ENCODE data around the gene SLC11A2. TPM values are rescaled to one million over a fixed set of nuclear protein-coding genes. Genes with fewer than 3 reads are reported as not detected.
A peak's percentile ranks its signal among the peaks of the same experiment; 100 is the strongest.

The SLC11A2 gene
- 38.2 and 47.4 TPM in 2 replicates for total RNA-seq (2014; rRNA removed; shearing (Covaris generic); ENCODE audit: low replicate concordance)

DNA sequence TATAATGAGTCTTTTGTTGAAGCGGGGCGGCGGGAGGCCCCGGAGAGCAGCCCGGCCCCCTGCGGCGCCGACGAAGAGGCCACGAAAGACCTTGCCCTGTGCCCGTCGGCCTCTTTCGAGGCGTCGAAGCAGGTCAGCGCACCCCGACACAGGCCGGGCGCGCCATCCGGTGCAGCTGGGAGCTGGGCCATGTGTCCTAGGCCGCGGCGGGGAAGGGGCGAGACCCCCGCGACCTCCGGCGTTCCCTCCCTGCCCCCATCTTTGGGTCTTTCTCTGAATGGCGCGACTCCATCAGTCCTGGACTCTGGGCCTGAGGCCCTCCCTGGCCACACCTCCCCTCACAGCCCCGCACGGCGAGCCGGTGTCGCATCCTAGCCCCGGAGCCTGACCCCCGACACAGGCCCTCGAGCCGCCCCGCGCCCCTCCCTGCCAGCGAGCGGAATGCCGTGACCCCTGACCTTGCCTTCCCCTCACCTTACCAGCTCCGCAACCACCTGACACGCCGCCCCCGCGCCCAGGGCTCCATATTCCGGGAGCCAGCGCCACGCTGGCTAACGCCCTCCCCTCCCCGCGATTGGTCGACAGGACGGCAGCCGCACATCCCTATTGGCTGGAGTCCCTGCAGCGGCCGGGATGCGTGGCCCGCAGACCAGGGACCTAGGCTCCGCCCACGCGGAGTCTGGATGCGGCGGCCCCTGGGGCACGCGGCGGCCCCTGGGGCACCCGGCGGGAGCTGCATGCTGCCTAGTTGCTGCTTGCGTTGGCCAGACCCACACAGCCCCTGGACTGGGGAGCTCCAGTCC is at the start of gene SLC11A2:
Gene SLC11A2, minus strand, starts transcription at position 549 of the 803 bp plus-strand sequence. CDS start 15,656 bp downstream, outside the sequence.
- H3K4me1 ChIP-seq (ENCODE audit: low read length) = peaks cover 59% of the 10 kb centered on the region
- H4K20me1 ChIP-seq (ENCODE audit: insufficient read depth, low read depth, low read length) = no peaks in the 10 kb centered on the region
- peak within 1 kb of the TSS; percentile 83 for H3K9ac ChIP-seq (ENCODE audit: low read length)
- H3K36me3 ChIP-seq (ENCODE audit: insufficient read depth, low read length) = no peaks in the 10 kb centered on the region
- no peaks in the 10 kb centered on the region for H3K9me2 ChIP-seq (replicated peaks; ENCODE audit: insufficient read depth, low read length)
- peaks cover 50% of the 10 kb centered on the region for H3K79me2 ChIP-seq (ENCODE audit: low read length)
- H3K27ac ChIP-seq (ENCODE audit: low read length) = peak within 1 kb of the TSS; percentile 64
- H3K4me2 ChIP-seq (ENCODE audit: low read depth, low read length, poor library complexity, severe bottlenecking) = peak within 1 kb of the TSS; percentile 97
- no peaks in the 10 kb centered on the region for H3K9me3 ChIP-seq (ENCODE audit: low read length)
- H3K27me3 ChIP-seq (ENCODE audit: low read length) = no peaks in the 10 kb centered on the region
- H3K4me3 ChIP-seq (ENCODE audit: low read length) = peak within 1 kb of the TSS; percentile 88
- peak within 1 kb of the TSS; percentile 49 for H2AFZ ChIP-seq (ENCODE audit: low read length)
- DNase-seq = peak; percentile 96

DNA sequence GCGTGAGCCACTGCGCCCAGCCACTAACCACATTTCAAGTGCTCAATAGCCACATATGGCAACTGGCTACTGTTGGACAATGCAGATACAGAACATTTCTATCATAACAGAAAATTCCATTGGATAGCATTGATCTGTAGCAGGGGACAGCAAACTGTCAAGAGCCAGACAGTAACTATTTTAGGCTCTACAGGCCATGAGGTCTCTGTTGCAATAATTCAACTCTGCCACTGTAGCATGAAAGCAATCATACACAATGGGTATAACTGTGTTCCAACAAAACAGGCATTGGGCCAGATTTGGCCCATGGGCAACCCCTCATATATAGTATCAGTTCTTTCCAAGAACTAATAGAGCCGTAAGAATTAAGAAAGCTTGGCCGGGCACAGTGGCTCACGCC is 49.2 kb upstream of the SLC11A2 start:
- H4K20me1 ChIP-seq (ENCODE audit: insufficient read depth, low read depth, low read length) = no peaks in the 10 kb centered on the region

DNA sequence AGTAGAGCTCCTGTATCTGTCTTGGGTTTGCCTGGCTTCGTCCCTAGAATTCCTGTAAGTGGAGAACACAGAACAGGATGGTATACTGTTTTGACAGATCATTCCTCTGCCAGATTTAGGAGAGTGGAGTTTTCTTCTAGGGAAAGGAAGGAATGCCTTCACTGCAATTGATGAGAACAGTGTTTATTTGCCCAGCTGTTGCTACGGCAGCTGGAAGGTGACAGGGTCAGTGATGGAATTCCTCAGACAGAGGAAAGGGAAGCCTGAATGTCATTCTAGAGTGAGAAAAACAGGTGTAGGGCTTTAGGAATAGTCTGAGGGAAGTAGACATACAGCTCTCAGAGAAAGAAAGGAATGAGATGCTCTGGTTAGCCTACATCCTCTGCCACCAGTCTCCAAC is 45.5 kb upstream of the SLC11A2 start:
- Histone ChIP-seq H3K9me3 (ENCODE audit: low read length) (no peaks in the 10 kb centered on the region), H2AFZ (ENCODE audit: low read length) (no peak overlapping the region), H3K9me2 (replicated peaks; ENCODE audit: insufficient read depth, low read length) (no peaks in the 10 kb centered on the region), H4K20me1 (ENCODE audit: insufficient read depth, low read depth, low read length) (no peaks in the 10 kb centered on the region), H3K9ac (ENCODE audit: low read length) (no peak overlapping the region), H3K4me1 (ENCODE audit: low read length) (no peaks in the 10 kb centered on the region), H3K79me2 (ENCODE audit: low read length) (peaks cover 5% of the 10 kb centered on the region), H3K27ac (ENCODE audit: low read length) (no peak overlapping the region), H3K36me3 (ENCODE audit: insufficient read depth, low read length) (peaks cover 3% of the 10 kb centered on the region; the same call in 1 of the 2 replicates), H3K4me2 (ENCODE audit: low read depth, low read length, poor library complexity, severe bottlenecking) (no peak overlapping the region), H3K4me3 (ENCODE audit: low read length) (no peak overlapping the region), H3K27me3 (ENCODE audit: low read length) (no peaks in the 10 kb centered on the region)
- DNase-seq = no peak

More for the DNA sequence above, 49.2 kb upstream of the SLC11A2 start:
- Histone ChIP-seq H3K27me3 (ENCODE audit: low read length) (no peaks in the 10 kb centered on the region), H3K4me2 (ENCODE audit: low read depth, low read length, poor library complexity, severe bottlenecking) (no peak overlapping the region), H3K4me1 (ENCODE audit: low read length) (no peaks in the 10 kb centered on the region), H3K9me3 (ENCODE audit: low read length) (no peaks in the 10 kb centered on the region), H3K9ac (ENCODE audit: low read length) (no peak overlapping the region), H2AFZ (ENCODE audit: low read length) (no peak overlapping the region), H3K27ac (ENCODE audit: low read length) (no peak overlapping the region), H3K79me2 (ENCODE audit: low read length) (peaks cover 25% of the 10 kb centered on the region), H3K4me3 (ENCODE audit: low read length) (no peak overlapping the region), H3K36me3 (ENCODE audit: insufficient read depth, low read length) (peaks cover 3% of the 10 kb centered on the region; the same call in 1 of the 2 replicates), H3K9me2 (replicated peaks; ENCODE audit: insufficient read depth, low read length) (no peaks in the 10 kb centered on the region)
- DNase-seq = no peak

DNA sequence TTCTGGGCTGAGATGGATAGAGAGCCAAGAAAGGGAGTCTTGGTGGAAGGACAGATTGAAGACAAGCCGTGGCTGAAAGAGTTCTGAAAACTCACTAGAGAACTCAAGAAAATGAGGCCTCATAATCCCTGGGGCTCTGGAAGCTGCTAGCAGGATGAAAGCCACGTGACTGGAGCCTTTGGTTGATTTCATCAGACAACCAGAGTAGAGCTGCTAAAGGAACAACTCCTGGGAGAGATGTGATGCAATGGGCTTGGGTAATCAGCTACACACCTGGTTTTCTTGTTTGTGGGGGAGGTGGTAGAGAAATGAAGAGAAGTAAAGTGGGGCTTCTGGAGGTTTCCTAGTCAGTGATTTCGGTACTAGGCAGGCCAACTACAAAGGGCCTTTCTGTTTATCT is 43.8 kb upstream of the SLC11A2 start:
- DNase-seq = no peak
- H3K27me3 ChIP-seq (ENCODE audit: low read length) = no peaks in the 10 kb centered on the region
- no peak overlapping the region for H3K27ac ChIP-seq (ENCODE audit: low read length)
- no peak overlapping the region for H2AFZ ChIP-seq (ENCODE audit: low read length)
- no peak overlapping the region for H3K9ac ChIP-seq (ENCODE audit: low read length)
- H3K4me2 ChIP-seq (ENCODE audit: low read depth, low read length, poor library complexity, severe bottlenecking) = no peak overlapping the region
- H3K9me3 ChIP-seq (ENCODE audit: low read length) = no peaks in the 10 kb centered on the region
- no peaks in the 10 kb centered on the region for H4K20me1 ChIP-seq (ENCODE audit: insufficient read depth, low read depth, low read length)
- no peaks in the 10 kb centered on the region for H3K9me2 ChIP-seq (replicated peaks; ENCODE audit: insufficient read depth, low read length)
- H3K4me3 ChIP-seq (ENCODE audit: low read length) = no peak overlapping the region
- H3K4me1 ChIP-seq (ENCODE audit: low read length) = no peaks in the 10 kb centered on the region
- H3K36me3 ChIP-seq (ENCODE audit: insufficient read depth, low read length) = peaks cover 3% of the 10 kb centered on the region; the same call in 1 of the 2 replicates
- H3K79me2 ChIP-seq (ENCODE audit: low read length) = no peaks in the 10 kb centered on the region

DNA sequence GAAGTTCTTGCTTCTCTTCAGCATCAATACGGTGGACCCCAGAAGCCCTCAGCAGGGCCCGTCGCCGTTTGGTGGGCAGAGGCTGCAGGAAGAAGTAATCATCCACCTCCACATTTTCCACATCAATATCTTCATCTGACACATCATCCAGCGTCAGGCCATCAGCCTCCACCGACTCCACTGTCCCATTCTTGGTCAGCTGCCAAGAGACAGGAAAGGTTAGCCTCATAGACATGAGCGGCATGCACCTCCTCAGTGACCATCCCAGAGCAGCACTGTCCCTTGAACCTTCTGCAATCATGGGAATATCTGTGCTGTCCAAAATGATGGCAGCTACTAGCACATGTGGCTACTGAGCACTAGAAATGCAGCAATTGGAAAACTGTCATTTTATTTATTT is 41.6 kb upstream of the SLC11A2 start:
- Histone ChIP-seq H3K4me3 (ENCODE audit: low read length) (no peak overlapping the region), H4K20me1 (ENCODE audit: insufficient read depth, low read depth, low read length) (no peaks in the 10 kb centered on the region), H3K4me2 (ENCODE audit: low read depth, low read length, poor library complexity, severe bottlenecking) (no peak overlapping the region), H2AFZ (ENCODE audit: low read length) (no peak overlapping the region), H3K27me3 (ENCODE audit: low read length) (no peaks in the 10 kb centered on the region), H3K4me1 (ENCODE audit: low read length) (no peaks in the 10 kb centered on the region), H3K79me2 (ENCODE audit: low read length) (no peaks in the 10 kb centered on the region), H3K9ac (ENCODE audit: low read length) (no peak overlapping the region), H3K9me3 (ENCODE audit: low read length) (no peaks in the 10 kb centered on the region), H3K9me2 (replicated peaks; ENCODE audit: insufficient read depth, low read length) (no peaks in the 10 kb centered on the region), H3K27ac (ENCODE audit: low read length) (no peak overlapping the region), H3K36me3 (ENCODE audit: insufficient read depth, low read length) (peaks cover 4% of the 10 kb centered on the region; the same call in 1 of the 2 replicates)
- DNase-seq = no peak

DNA sequence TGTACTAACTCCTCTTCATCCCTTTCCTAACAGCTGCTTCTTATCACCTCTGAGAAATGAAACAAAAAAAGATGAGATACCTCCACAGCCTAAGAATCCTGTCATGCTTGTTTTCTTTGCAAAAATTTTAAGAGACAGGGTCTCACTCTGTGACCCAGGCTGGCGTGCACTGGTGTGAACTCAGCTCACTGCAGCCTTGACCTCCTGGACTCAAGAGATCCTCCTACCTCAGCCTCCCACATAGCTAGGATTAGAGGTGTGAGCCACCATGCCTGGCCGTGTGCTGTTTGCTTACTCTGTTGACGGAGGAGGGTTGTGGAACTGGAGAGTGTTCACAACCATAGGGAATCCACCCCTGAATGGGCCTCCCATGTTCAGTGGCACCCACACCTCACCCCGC is 41.0 kb upstream of the SLC11A2 start:
- no peaks in the 10 kb centered on the region for H4K20me1 ChIP-seq (ENCODE audit: insufficient read depth, low read depth, low read length)
- no peaks in the 10 kb centered on the region for H3K9me3 ChIP-seq (ENCODE audit: low read length)
- H2AFZ ChIP-seq (ENCODE audit: low read length) = no peak overlapping the region
- no peaks in the 10 kb centered on the region for H3K4me1 ChIP-seq (ENCODE audit: low read length)
- H3K4me2 ChIP-seq (ENCODE audit: low read depth, low read length, poor library complexity, severe bottlenecking) = no peak overlapping the region
- H3K9me2 ChIP-seq (replicated peaks; ENCODE audit: insufficient read depth, low read length) = no peaks in the 10 kb centered on the region
- H3K4me3 ChIP-seq (ENCODE audit: low read length) = no peak overlapping the region
- DNase-seq = no peak
- no peaks in the 10 kb centered on the region for H3K27me3 ChIP-seq (ENCODE audit: low read length)
- no peaks in the 10 kb centered on the region for H3K79me2 ChIP-seq (ENCODE audit: low read length)
- H3K27ac ChIP-seq (ENCODE audit: low read length) = no peak overlapping the region
- peaks cover 9% of the 10 kb centered on the region; the same call in 1 of the 2 replicates for H3K36me3 ChIP-seq (ENCODE audit: insufficient read depth, low read length)
- H3K9ac ChIP-seq (ENCODE audit: low read length) = no peak overlapping the region

DNA sequence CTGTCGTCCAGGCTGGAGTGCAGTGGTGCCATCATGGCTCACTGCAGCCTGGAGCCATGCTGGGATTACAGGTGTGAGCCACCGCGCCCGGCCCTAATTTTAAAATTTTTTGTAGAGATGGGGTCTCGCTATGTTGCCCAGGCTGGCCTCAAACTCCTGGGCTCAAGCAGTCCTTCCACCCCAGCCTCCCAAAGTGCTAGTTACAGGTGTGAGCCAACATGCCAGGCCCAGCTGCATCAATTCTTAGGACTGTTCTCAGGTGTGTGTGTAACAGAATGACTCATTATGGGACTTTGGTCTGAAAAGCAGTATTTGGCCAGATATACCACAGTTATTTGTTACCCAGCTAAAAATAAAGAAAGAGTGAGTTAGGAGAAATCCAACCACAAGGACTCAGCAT is 39.3 kb upstream of the SLC11A2 start:
- Histone ChIP-seq H3K9ac (ENCODE audit: low read length) (no peak overlapping the region), H3K27ac (ENCODE audit: low read length) (no peak overlapping the region), H3K4me1 (ENCODE audit: low read length) (no peaks in the 10 kb centered on the region), H3K4me3 (ENCODE audit: low read length) (no peak overlapping the region), H3K4me2 (ENCODE audit: low read depth, low read length, poor library complexity, severe bottlenecking) (no peak overlapping the region), H3K79me2 (ENCODE audit: low read length) (no peaks in the 10 kb centered on the region), H2AFZ (ENCODE audit: low read length) (no peak overlapping the region), H3K27me3 (ENCODE audit: low read length) (no peaks in the 10 kb centered on the region), H3K9me2 (replicated peaks; ENCODE audit: insufficient read depth, low read length) (no peaks in the 10 kb centered on the region), H3K9me3 (ENCODE audit: low read length) (no peaks in the 10 kb centered on the region), H3K36me3 (ENCODE audit: insufficient read depth, low read length) (peaks cover 18% of the 10 kb centered on the region; the same call in 1 of the 2 replicates), H4K20me1 (ENCODE audit: insufficient read depth, low read depth, low read length) (no peaks in the 10 kb centered on the region)
- DNase-seq = no peak

DNA sequence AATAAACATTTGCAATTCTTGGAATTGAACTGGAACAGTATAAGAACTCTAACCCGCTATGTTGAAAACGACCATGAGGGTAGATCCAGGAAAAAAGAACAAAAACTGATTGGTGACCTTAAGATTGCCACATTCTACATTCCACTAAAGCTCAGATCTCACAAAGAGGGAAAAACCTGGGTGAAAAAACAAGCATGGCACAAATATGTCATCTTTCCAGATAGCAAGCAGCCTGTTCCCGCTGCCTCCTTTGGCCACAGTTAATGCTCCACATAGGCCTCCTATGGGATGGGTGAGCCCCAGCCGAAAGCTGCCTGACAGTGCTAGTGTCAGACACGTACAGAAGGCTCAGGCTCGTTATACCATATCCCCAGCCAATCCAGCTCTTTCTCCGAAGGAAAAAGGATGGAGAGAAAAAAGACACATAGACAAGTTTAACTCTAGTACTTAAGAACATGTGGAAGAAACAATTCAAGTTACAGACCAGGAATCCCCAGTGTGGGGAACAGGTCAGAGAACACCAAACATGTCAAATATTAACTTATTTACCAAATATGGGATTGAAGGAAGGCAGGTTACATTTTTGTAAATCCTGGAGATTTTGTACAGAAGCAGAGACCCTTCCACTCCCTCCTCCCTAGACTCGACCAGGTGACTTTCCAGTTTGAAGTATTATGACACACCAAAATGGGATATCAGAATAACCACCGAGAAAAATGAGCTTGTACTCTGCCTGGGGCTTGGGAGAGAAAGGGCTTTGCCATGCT is 36.6 kb upstream of the SLC11A2 start:
- Histone ChIP-seq H3K4me1 (ENCODE audit: low read length) (no peaks in the 10 kb centered on the region), H3K36me3 (ENCODE audit: insufficient read depth, low read length) (peaks cover 21% of the 10 kb centered on the region; the same call in 1 of the 2 replicates), H3K4me2 (ENCODE audit: low read depth, low read length, poor library complexity, severe bottlenecking) (no peak overlapping the region), H3K27ac (ENCODE audit: low read length) (no peak overlapping the region), H3K9ac (ENCODE audit: low read length) (no peak overlapping the region), H4K20me1 (ENCODE audit: insufficient read depth, low read depth, low read length) (no peaks in the 10 kb centered on the region), H3K9me2 (replicated peaks; ENCODE audit: insufficient read depth, low read length) (no peaks in the 10 kb centered on the region), H3K9me3 (ENCODE audit: low read length) (no peaks in the 10 kb centered on the region), H3K27me3 (ENCODE audit: low read length) (no peaks in the 10 kb centered on the region), H3K4me3 (ENCODE audit: low read length) (no peak overlapping the region), H3K79me2 (ENCODE audit: low read length) (no peaks in the 10 kb centered on the region), H2AFZ (ENCODE audit: low read length) (no peak overlapping the region)
- no peak for DNase-seq

Data from Karpas-422 (cell line).